HCT116 (cell line): ENCODE measurements around the gene ARPC1A. TPM values are rescaled to one million over a fixed set of nuclear protein-coding genes. Genes with fewer than 3 reads are reported as not detected.

Experiments used
- ATAC-seq: fragments of 200-7000 bp; cut with Tn5 transposase; 2 replicates; pipeline ENCODE4 v1.9.1; 2020; ENCODE audit warnings: mild to moderate bottlenecking, moderate library complexity
- BruUV-seq: library from RNA; stranded (reverse); fragments of 400-500 nt; replicated peaks from 2 replicates; lab custom pipeline; 2021; lab: Mats Ljungman, UMichigan
- CTCF ChIA-PET: fragments of 300-600 bp; sonication (Branson Sonifier 250); formaldehyde crosslinking; loops from one replicate; lab custom pipeline; 2021; ENCODE audit warnings: antibody characterized with exemption; lab: Charles Lee
- POLR2A ChIA-PET: fragments of 300-600, 350-600 bp; sonication (Branson Sonifier 250); formaldehyde crosslinking; loops from one replicate; lab custom pipeline; 2021; ENCODE audit warnings: antibody characterized with exemption; lab: Charles Lee
- RAD21 ChIA-PET, 2 experiments: fragments of 300-600 bp; sonication (Branson Sonifier 250); formaldehyde crosslinking; loops; one replicate each; lab custom pipeline; 2023; ENCODE audit warnings: low total read pairs in 2 of 2; ENCODE audit not compliant: uncharacterized antibody in 2 of 2, unreplicated experiment in 2 of 2, low non-redundant PET in 1 of 2; lab: Charles Lee
- DNase-seq: peaks from one replicate; pipeline ENCODE4 v3.0.0-alpha.2; 2010; ENCODE audit warnings: low read depth, low spot score
- H2AFZ ChIP-seq: fragments of 200-600 bp; shearing (Covaris generic), sonication (generic); 2 replicates; pipeline ENCODE4 v1.6.1; 2017; ENCODE audit warnings: low read depth, mixed run types, mixed read lengths, antibody characterized with exemption, low read length; ENCODE audit not compliant: poor library complexity, severe bottlenecking
- H3K27ac ChIP-seq: 2 replicates; pipeline ENCODE4 v1.5.1; 2012; ENCODE audit warnings: low read depth, low read length
- H3K27me3 ChIP-seq: fragments of 200-600 bp; sonication (generic); 2 replicates; pipeline ENCODE4 v1.6.1; 2016; ENCODE audit warnings: mixed run types, low read length, mixed read lengths; ENCODE audit not compliant: insufficient read depth
- H3K36me3 ChIP-seq, 2 experiments: fragments of 200-500 bp in 1 of 2; fragments of 200-600 bp in 1 of 2; sonication (Bioruptor generic) in 1 of 2; sonication (generic) in 1 of 2; 2 replicates each; pipeline versions ENCODE4 v1.5.1 to v1.6.1; 2014 to 2016; ENCODE audit warnings: low read length in 2 of 2, inconsistent platforms in 1 of 2, mixed read lengths in 1 of 2, mixed run types in 1 of 2; ENCODE audit not compliant: insufficient read depth in 2 of 2, control insufficient read depth in 1 of 2
- H3K4me1 ChIP-seq, 2 experiments: fragments of 200-600 bp in 1 of 2; sonication (generic) in 1 of 2; 2 replicates each; pipeline versions ENCODE4 v1.5.1 to v1.6.1; 2012 to 2017; ENCODE audit warnings: low read length in 2 of 2, inconsistent platforms in 1 of 2, mild to moderate bottlenecking in 1 of 2, mixed read lengths in 1 of 2, mixed run types in 1 of 2, moderate library complexity in 1 of 2; ENCODE audit not compliant: insufficient read depth in 2 of 2, control insufficient read depth in 1 of 2
- H3K4me2 ChIP-seq: fragments of 200-600 bp; sonication (generic); 2 replicates; pipeline ENCODE4 v1.6.1; 2017; ENCODE audit warnings: mixed run types, low read length, mixed read lengths
- H3K4me3 ChIP-seq, 2 experiments: fragments of 200-600 bp in 1 of 2; sonication (generic) in 1 of 2; replicated peaks in 1 of 2; 2 replicates each; pipeline ENCODE4 v1.5.1; 2011 to 2016; ENCODE audit warnings: low read length in 2 of 2, control low read depth in 1 of 2, low read depth in 1 of 2, mild to moderate bottlenecking in 1 of 2, mixed read lengths in 1 of 2, mixed run types in 1 of 2
- H3K79me2 ChIP-seq: fragments of 200-600 bp; sonication (generic); 2 replicates; pipeline ENCODE4 v1.6.1; 2017; ENCODE audit warnings: mild to moderate bottlenecking, mixed run types, low read length, moderate library complexity, mixed read lengths; ENCODE audit not compliant: insufficient read depth
- H3K9ac ChIP-seq: fragments of 200-600 bp; sonication (generic); 2 replicates; pipeline ENCODE4 v1.6.1; 2016; ENCODE audit warnings: low read length, mixed read lengths
- H3K9me2 ChIP-seq: fragments of 200-600 bp; sonication (generic), shearing (Covaris generic); 2 replicates; pipeline ENCODE4 v1.6.1; 2017; ENCODE audit warnings: mixed run types, mild to moderate bottlenecking, moderate library complexity; ENCODE audit not compliant: insufficient read depth
- H3K9me3 ChIP-seq, 2 experiments: fragments of 200-500 bp in 1 of 2; fragments of 200-600 bp in 1 of 2; sonication (Bioruptor generic) in 1 of 2; sonication (generic) in 1 of 2; 2 replicates each; pipeline ENCODE4 v1.6.1; 2014 to 2017; ENCODE audit warnings: low read length in 2 of 2, mixed read lengths in 2 of 2, inconsistent platforms in 1 of 2, low read depth in 1 of 2, mild to moderate bottlenecking in 1 of 2, mixed run types in 1 of 2, moderate library complexity in 1 of 2; ENCODE audit not compliant: control insufficient read depth in 1 of 2, insufficient read depth in 1 of 2
- H4K20me1 ChIP-seq: fragments of 200-600 bp; sonication (generic), shearing (Covaris generic); 2 replicates; pipeline ENCODE4 v1.6.1; 2017; ENCODE audit warnings: mixed run types, mild to moderate bottlenecking, moderate library complexity; ENCODE audit not compliant: insufficient read depth
- CBX3 ChIP-seq: IDR thresholded peaks from 2 replicates; pipeline ENCODE4 v1.6.1; 2012; ENCODE audit warnings: low read depth
- CTCF ChIP-seq, 3 experiments: fragments of 200-600 bp in 1 of 3; sonication (generic) in 1 of 3; IDR thresholded peaks in 2 of 3; conservative IDR thresholded peaks in 1 of 3; 2 replicates each; pipeline ENCODE4 v1.5.1; 2012 to 2017; ENCODE audit warnings: low read depth in 2 of 3, low read length in 2 of 3, antibody characterized with exemption in 1 of 3, borderline replicate concordance in 1 of 3, control low read depth in 1 of 3, mild to moderate bottlenecking in 1 of 3, mixed read lengths in 1 of 3, mixed run types in 1 of 3, moderate library complexity in 1 of 3; ENCODE audit not compliant: insufficient read depth in 1 of 3
- EGR1 ChIP-seq: IDR thresholded peaks from 2 replicates; pipeline ENCODE4 v1.6.1; 2012; ENCODE audit warnings: low read depth
- ELF1 ChIP-seq: IDR thresholded peaks from 2 replicates; pipeline ENCODE4 v1.6.1; 2012; ENCODE audit warnings: low read depth, borderline replicate concordance
- EZH2 ChIP-seq: fragments of 200-600 bp; sonication (generic); IDR thresholded peaks from 2 replicates; pipeline ENCODE4 v1.6.1; 2017; ENCODE audit warnings: antibody characterized with exemption, mixed run types
- EZH2phosphoT487 ChIP-seq: fragments of 200-600 bp; IDR thresholded peaks from 2 replicates; pipeline ENCODE4 v1.6.1; 2018; ENCODE audit warnings: antibody characterized with exemption, borderline replicate concordance
- FOSL1 ChIP-seq: IDR thresholded peaks from 2 replicates; pipeline ENCODE4 v1.6.1; 2012; ENCODE audit warnings: low read depth
- JUND ChIP-seq: IDR thresholded peaks from 2 replicates; pipeline ENCODE4 v1.6.1; 2012
- RAD21 ChIP-seq: IDR thresholded peaks from 2 replicates; pipeline ENCODE4 v1.6.1; 2012; ENCODE audit warnings: low read depth, mild to moderate bottlenecking
- SIN3A ChIP-seq: IDR thresholded peaks from 2 replicates; pipeline ENCODE4 v1.6.1; 2012; ENCODE audit warnings: low read depth
- SP1 ChIP-seq: IDR thresholded peaks from 2 replicates; pipeline ENCODE4 v1.6.1; 2012; ENCODE audit warnings: low read depth
- SRF ChIP-seq: IDR thresholded peaks from 2 replicates; pipeline ENCODE4 v1.6.1; 2012; ENCODE audit warnings: low read depth
- ZBTB33 ChIP-seq: IDR thresholded peaks from 2 replicates; pipeline ENCODE4 v1.6.1; 2011; ENCODE audit warnings: mild to moderate bottlenecking, low read length, moderate library complexity; ENCODE audit not compliant: insufficient replicate concordance; ENCODE audit errors: extremely low read depth
- ZNF274 ChIP-seq: fragments of 200-500 bp; sonication (Bioruptor generic); IDR thresholded peaks from 2 replicates; pipeline ENCODE4 v1.6.1; 2014; ENCODE audit warnings: mild to moderate bottlenecking, low read depth, low read length, inconsistent platforms
- intact Hi-C: fragments of 100-400 bp; cut with micrococcal nuclease; formaldehyde crosslinking; loops from 2 replicates; pipeline ENCODE4 v1.10.0; 2022
- total RNA-seq: library from RNA; stranded (reverse); gene quantifications from one replicate; pipeline ENCODE4 v1.2.1, GENCODE V29; 2021; ENCODE audit not compliant: unreplicated experiment
- TF ChIP-seq, protein P1 (sequence below): IDR thresholded peaks from 2 replicates; pipeline ENCODE4 v1.6.1; 2012
- TF ChIP-seq, protein P2 (sequence below): IDR thresholded peaks from 2 replicates; pipeline ENCODE4 v1.6.1; 2012

Gene ARPC1A
- total RNA-seq, 1 experiment from 2014 or later: 250 TPM

- POLR2A ChIA-PET: no interaction called here
- Histone ChIP-seq H3K9ac (no peak overlapping the region), H3K27ac (no peak overlapping the region), H3K27me3 (no peaks in the 10 kb centered on the region), H3K9me3 (no peaks in the 10 kb centered on the region), H3K9me2 (no peaks in the 10 kb centered on the region), H4K20me1 (no peaks in the 10 kb centered on the region; the same call in 1 of the 2 replicates), H3K36me3 (peaks cover 3 to 16% of the 10 kb centered on the region in 2 experiments; a peak in 3 of 4 replicates), H2AFZ (no peak overlapping the region), H3K4me3 (no peak overlapping the region), H3K4me1 (peaks cover 13 to 18% of the 10 kb centered on the region in 2 experiments; a peak in 3 of 4 replicates), H3K4me2 (no peak overlapping the region), H3K79me2 (peaks cover 56% of the 10 kb centered on the region)
- BruUV-seq: no TSS peak
- RAD21 ChIA-PET: no interaction called here
- intact Hi-C loops: no loop called here
- CTCF ChIA-PET: no interaction called here
- TF ChIP-seq, protein P1, sequence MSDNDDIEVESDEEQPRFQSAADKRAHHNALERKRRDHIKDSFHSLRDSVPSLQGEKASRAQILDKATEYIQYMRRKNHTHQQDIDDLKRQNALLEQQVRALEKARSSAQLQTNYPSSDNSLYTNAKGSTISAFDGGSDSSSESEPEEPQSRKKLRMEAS: no peak
- no peak for TF ChIP-seq EZH2
- ATAC-seq (no peak), DNase-seq (no peak)
These were observed 57.5 kb downstream of the ARPC1A start for GRCh38 chr7:99383203-99383602.

DNA sequence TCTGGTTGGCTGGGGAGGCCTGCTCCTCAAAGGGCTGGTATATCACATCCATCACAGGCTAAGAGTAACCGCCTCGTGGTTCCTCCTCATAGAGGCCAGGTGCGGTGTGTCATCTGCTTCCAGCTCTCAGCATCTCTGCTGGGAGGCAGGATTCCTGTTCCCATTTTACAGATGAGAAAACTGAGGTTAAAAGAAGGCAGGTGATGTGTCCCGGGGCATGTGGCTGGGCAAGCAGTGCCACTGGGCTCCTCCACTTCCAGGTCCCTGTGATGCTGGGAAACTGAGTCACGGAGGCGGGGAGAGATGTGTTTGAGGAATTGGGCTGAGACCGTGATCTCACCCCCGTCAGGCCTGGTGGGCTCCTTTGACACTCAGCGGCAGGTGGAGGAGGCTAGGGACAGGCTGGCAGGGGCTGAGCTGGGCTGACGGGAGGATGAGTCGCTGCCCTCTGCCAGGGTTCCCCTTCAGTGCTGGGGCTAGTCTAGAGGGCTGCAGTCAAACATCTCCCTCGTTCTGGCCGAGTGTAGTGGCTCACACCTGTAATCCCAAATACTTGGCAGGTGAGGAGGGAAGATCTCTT is 58.2 kb downstream of the ARPC1A start:
- ChIA-PET RAD21 (no interaction called here), POLR2A (no interaction called here), CTCF (no interaction called here)
- H3K27ac ChIP-seq: no peak overlapping the region; the same call in 1 of the 2 replicates
- H3K4me3 ChIP-seq: no peak overlapping the region
- no peaks in the 10 kb centered on the region for H3K9me2 ChIP-seq
- H3K79me2 ChIP-seq: peaks cover 50% of the 10 kb centered on the region
- DNase-seq (no peak), ATAC-seq (no peak)
- no peaks in the 10 kb centered on the region for H3K27me3 ChIP-seq
- H3K9me3 ChIP-seq: no peaks in the 10 kb centered on the region
- H3K4me1 ChIP-seq: peaks cover 13 to 18% of the 10 kb centered on the region in 2 experiments; a peak in 3 of 4 replicates
- H3K4me2 ChIP-seq: no peak overlapping the region
- H3K9ac ChIP-seq: no peak overlapping the region
- no TSS peak for BruUV-seq
- peaks cover 4 to 18% of the 10 kb centered on the region in 2 experiments; a peak in 3 of 4 replicates for H3K36me3 ChIP-seq
- intact Hi-C loops: no loop called here
- no peaks in the 10 kb centered on the region; the same call in 1 of the 2 replicates for H4K20me1 ChIP-seq
- no peak overlapping the region for H2AFZ ChIP-seq
- no peak for TF ChIP-seq CBX3
- no peak for TF ChIP-seq SIN3A
- TF ChIP-seq EZH2phosphoT487: no peak
- no peak for TF ChIP-seq SP1
- no peak for TF ChIP-seq CTCF (IDR thresholded peaks at IDR 0.05 in 2 of 3, conservative IDR thresholded peaks at IDR 0.05 in 1 of 3; ENCODE audit: borderline replicate concordance in 1 of 3, insufficient read depth in 1 of 3, low read depth in 2 of 3, low read length in 2 of 3)
- TF ChIP-seq SRF: no peak
- TF ChIP-seq EGR1: no peak
- TF ChIP-seq, protein P1: no peak
- TF ChIP-seq FOSL1: no peak
- no peak for TF ChIP-seq RAD21
- TF ChIP-seq ELF1: no peak
- TF ChIP-seq ZNF274: no peak
- TF ChIP-seq, protein P2, sequence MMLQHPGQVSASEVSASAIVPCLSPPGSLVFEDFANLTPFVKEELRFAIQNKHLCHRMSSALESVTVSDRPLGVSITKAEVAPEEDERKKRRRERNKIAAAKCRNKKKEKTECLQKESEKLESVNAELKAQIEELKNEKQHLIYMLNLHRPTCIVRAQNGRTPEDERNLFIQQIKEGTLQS: no peak
- TF ChIP-seq ZBTB33: no peak
- TF ChIP-seq JUND: no peak
